ENCODE results near the gene CHCHD2. TPM values are rescaled to one million over a fixed set of nuclear protein-coding genes. Genes with fewer than 3 reads are reported as not detected.
A peak's percentile ranks its signal among the peaks of the same experiment; 100 is the strongest.

CHCHD2 gene
- polyA plus RNA-seq, 1 donor from 2014 or later: 530 TPM

DNA sequence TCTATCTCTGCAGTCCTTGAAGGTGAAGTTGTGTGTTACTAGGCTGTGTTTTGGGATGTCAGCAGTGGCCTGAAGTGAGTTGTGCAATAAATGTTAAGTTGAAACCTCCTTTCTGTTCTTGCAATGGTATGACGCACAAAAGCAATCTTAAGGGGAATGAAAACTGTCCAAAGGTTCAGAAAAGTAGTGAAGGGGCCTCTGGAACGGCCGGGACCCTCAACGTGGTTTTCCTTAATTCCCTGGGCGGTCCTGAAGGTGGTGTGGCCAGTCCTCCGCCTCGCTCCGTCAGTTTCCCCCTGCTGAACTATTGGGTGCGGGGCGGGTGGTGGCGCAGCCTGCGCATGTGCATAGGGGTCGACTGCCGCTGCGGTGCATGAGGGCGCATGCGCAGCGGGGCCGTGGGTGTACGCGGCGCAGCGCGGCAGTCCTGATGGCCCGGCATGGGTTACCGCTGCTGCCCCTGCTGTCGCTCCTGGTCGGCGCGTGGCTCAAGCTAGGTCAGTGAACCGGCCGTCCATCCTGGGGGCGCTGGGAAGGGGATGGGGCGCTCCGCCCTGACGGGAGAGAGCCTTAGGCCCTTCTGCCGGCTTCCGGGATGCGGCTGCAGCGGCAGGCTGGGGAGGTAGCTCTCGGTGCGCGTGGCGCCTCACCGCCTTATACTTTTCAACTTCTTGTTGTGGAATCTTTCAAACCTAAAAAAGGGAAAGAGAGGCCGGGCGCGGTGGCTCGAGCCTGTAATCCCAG is 42.2 kb downstream of the CHCHD2 start, which contains the start of gene SUMF2:
Gene SUMF2, plus strand, starts transcription at position 405 of the 744 bp plus-strand sequence. Its CDS starts 26 bp downstream, at position 431.
- H3K36me3 Mint-ChIP-seq: peaks cover 3% of the 10 kb centered on the region
- H3K4me1 Mint-ChIP-seq: peaks cover 17 to 24% (median 20%) of the 10 kb centered on the region in 3 donors
- H3K4me3 Mint-ChIP-seq: peak within 1 kb of the TSS; percentile 85 to 96 (median 94)
- H3K27me3 Mint-ChIP-seq: no peaks in the 10 kb centered on the region
- H3K9me3 Mint-ChIP-seq: no peaks in the 10 kb centered on the region
- peak within 1 kb of the TSS; percentile 86 to 99 (median 97) for H3K27ac Mint-ChIP-seq

- Mint-ChIP-seq H3K9me3 (no peaks in the 10 kb centered on the region), H3K4me3 (peak overlapping the region; percentile 85 to 96 (median 94)), H3K4me1 (peaks cover 17 to 24% (median 20%) of the 10 kb centered on the region in 3 donors), H3K27me3 (no peaks in the 10 kb centered on the region), H3K27ac (peak overlapping the region; percentile 86 to 99 (median 97)), H3K36me3 (peaks cover 3% of the 10 kb centered on the region)
Measured at GRCh38 chr7:56063500-56063881, 42.8 kb downstream of the CHCHD2 start.

DNA sequence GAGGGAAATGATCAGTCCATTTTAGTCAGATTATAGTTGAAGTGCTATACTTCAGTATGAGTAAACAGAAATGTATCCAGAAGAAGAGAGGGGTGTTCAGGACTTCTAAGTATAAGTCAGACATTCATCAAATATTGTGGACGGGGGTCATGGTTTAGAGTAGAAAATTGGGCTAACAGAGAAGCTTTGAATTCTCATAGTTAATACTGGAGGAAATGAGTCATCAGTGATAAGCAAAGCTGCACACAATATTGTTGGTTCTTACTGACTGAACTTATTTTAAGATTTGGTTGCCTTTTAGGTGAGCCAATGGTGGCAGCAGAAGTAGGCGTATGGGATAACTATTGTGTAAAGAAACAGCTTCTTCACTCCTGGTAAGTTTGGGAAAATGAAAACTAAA is 43.9 kb downstream of the CHCHD2 start:
- H3K9me3 Mint-ChIP-seq: no peaks in the 10 kb centered on the region
- H3K4me3 Mint-ChIP-seq: peak overlapping the region in 2 of 4 donors; percentile 51 to 81
- H3K27me3 Mint-ChIP-seq: no peaks in the 10 kb centered on the region
- peak overlapping the region in 1 of 3 donors; percentile 86 for H3K27ac Mint-ChIP-seq
- H3K36me3 Mint-ChIP-seq: peaks cover 3% of the 10 kb centered on the region
- peaks cover 17 to 24% (median 21%) of the 10 kb centered on the region in 3 donors for H3K4me1 Mint-ChIP-seq

DNA sequence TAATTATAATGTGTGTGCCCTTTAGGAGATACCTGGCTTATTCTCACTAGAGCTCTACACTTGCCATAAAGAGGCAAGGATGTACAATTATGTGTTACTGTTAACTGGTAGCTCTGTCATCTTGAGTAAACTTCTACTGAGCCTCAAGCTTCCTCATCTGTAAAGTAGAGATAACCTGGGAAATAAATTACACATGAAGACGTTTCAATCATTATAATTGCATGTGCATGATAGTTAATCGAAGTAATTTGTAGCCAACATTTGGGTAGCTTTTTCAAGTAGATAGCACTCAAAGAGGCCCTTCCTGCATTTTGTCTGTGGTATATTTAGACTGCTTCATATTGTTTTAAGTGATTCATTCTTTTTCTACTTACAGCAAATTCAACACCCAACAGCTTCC is 52.3 kb downstream of the CHCHD2 start:
- H3K27ac Mint-ChIP-seq: no peak overlapping the region
- H3K4me1 Mint-ChIP-seq: peaks cover 18 to 22% (median 21%) of the 10 kb centered on the region in 3 donors
- H3K9me3 Mint-ChIP-seq: no peaks in the 10 kb centered on the region
- no peaks in the 10 kb centered on the region for H3K27me3 Mint-ChIP-seq
- H3K36me3 Mint-ChIP-seq: no peaks in the 10 kb centered on the region
- peak overlapping the region in 1 of 4 donors; percentile 88 for H3K4me3 Mint-ChIP-seq

DNA sequence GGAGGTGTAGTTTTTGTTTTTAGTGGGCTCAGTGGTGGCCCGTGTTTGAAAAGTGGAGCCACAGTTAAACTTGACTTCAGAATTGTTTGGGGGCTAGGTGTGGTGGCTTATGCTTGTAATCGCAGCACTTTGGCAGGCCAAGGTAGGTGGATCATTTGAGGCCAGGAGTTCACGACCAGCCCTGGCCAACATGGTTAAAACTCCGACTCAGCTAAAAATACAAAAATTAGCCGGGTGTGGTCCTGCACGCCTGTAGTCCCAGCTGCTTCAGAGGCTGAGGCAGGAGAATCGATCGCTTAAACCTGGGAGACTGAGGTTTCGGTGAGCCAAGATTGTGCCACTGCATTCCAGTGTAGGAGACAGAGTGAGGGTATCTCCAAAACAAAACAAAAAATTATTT is 52.9 kb downstream of the CHCHD2 start:
- no peak overlapping the region for H3K27ac Mint-ChIP-seq
- H3K9me3 Mint-ChIP-seq: no peaks in the 10 kb centered on the region
- H3K27me3 Mint-ChIP-seq: no peaks in the 10 kb centered on the region
- H3K4me1 Mint-ChIP-seq: peaks cover 18 to 24% (median 21%) of the 10 kb centered on the region in 3 donors
- peak overlapping the region in 2 of 4 donors; percentile 70 to 88 for H3K4me3 Mint-ChIP-seq
- no peaks in the 10 kb centered on the region for H3K36me3 Mint-ChIP-seq

Other genes starting within 250 kb of the CHCHD2 start
- not detected for gene SEPTIN14, start 243.7 kb downstream of the CHCHD2 start, polyA plus RNA-seq
- gene ZNF713, start 219.0 kb downstream of the CHCHD2 start, polyA plus RNA-seq: 3.3 TPM
- 19.9 TPM for gene MRPS17, start 154.6 kb downstream of the CHCHD2 start, polyA plus RNA-seq
- 43.7 TPM for gene NIPSNAP2, start 141.9 kb downstream of the CHCHD2 start, polyA plus RNA-seq
- gene PSPH, start 55.0 kb downstream of the CHCHD2 start, polyA plus RNA-seq: 5.6 TPM
- 81.6 TPM for gene CCT6A, start 54.7 kb downstream of the CHCHD2 start, polyA plus RNA-seq
- 130 TPM for gene SUMF2, start 42.2 kb downstream of the CHCHD2 start, polyA plus RNA-seq
- not detected for gene PHKG1, start 13.5 kb downstream of the CHCHD2 start, polyA plus RNA-seq
- gene NUPR2, start 9.9 kb upstream of the CHCHD2 start, polyA plus RNA-seq: not detected